H7 (cell line): ENCODE results near the gene EXOC4. TPM values are rescaled to one million over a fixed set of nuclear protein-coding genes. Genes with fewer than 3 reads are reported as not detected.

Experiments
- DNase-seq: peaks from one replicate; pipeline ENCODE4 v3.0.0; 2012
- H3K27me3 ChIP-seq: 2 replicates; pipeline ENCODE4 v1.6.0; 2011; ENCODE audit warnings: mild to moderate bottlenecking, low read length; ENCODE audit not compliant: control insufficient read depth, insufficient read depth
- H3K36me3 ChIP-seq: replicated peaks from 2 replicates; pipeline ENCODE4 v1.5.1; 2011; ENCODE audit warnings: low read length; ENCODE audit not compliant: control insufficient read depth, insufficient read depth
- H3K4me3 ChIP-seq: 2 replicates; pipeline ENCODE4 v1.5.1; 2011; ENCODE audit warnings: low read depth, mild to moderate bottlenecking, control low read depth, low read length, moderate library complexity; ENCODE audit not compliant: insufficient read depth
- total RNA-seq: library from RNA; depleted of rRNA; stranded (reverse); fragments of >200 nt; shearing (Covaris generic); gene quantifications from 2 replicates; pipeline ENCODE4 v1.2.3, GENCODE V29; 2014

Gene EXOC4
- total RNA-seq, 1 experiment from 2014 or later, result 44.8 TPM

DNA sequence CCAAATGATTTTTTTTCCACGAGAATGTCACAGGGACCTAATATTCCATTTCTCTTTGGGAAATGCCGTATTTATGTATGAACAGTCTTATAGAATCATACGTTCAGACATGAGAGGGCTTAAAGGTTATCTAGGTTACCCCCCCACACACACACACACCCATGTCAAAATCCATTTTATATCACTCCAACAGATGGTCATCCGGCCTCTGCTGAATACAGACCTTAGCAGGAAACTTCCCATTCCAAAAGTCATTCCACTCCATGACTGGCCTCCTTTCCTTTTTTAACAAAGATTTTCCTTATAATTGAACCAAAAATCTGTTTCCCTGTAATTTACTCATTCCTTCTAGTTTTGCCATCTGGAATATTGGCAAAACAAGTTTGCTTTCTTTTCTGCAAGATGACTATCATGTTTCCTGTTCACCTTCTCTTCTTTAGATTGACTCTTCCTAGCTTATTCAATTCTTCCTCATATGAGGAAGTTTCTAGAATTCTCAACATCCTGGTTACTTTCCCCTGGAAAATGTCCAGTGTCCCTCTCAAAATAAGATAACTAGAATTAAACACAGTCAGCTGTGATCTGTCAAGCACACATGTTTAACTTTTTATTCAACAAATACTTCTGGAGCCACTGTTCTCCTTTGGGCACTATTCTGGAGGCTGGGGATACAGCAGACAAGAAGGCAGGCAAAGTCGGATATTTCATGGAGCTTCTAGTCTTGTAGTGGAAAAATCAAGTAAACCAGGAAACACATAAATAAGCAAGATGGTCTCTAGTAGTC lies 597.8 kb downstream of the EXOC4 start:
- Histone ChIP-seq H3K4me3 (no peak overlapping the region), H3K27me3 (no peaks in the 10 kb centered on the region), H3K36me3 (no peaks in the 10 kb centered on the region)
- no peak for DNase-seq

GRCh38 chr7:133851411-133851810 lies 598.5 kb downstream of the EXOC4 start:
- Histone ChIP-seq H3K27me3 (no peaks in the 10 kb centered on the region), H3K4me3 (no peak overlapping the region), H3K36me3 (no peaks in the 10 kb centered on the region)
- DNase-seq, result no peak

GRCh38 chr7:133853706-133854276 lies 600.9 kb downstream of the EXOC4 start:
- H3K4me3 ChIP-seq, result no peak overlapping the region
- peak; percentile 15 for DNase-seq
- H3K27me3 ChIP-seq, result no peaks in the 10 kb centered on the region
- H3K36me3 ChIP-seq, result no peaks in the 10 kb centered on the region

- no peak overlapping the region for H3K4me3 ChIP-seq
- no peaks in the 10 kb centered on the region for H3K27me3 ChIP-seq
- no peak for DNase-seq
- H3K36me3 ChIP-seq, result no peaks in the 10 kb centered on the region
Measured at GRCh38 chr7:133854739-133855138, 601.9 kb downstream of the EXOC4 start.

- DNase-seq, result no peak
- Histone ChIP-seq H3K27me3 (no peaks in the 10 kb centered on the region), H3K36me3 (no peaks in the 10 kb centered on the region), H3K4me3 (no peak overlapping the region)
Measured at GRCh38 chr7:133857376-133858119, 604.7 kb downstream of the EXOC4 start.

DNA sequence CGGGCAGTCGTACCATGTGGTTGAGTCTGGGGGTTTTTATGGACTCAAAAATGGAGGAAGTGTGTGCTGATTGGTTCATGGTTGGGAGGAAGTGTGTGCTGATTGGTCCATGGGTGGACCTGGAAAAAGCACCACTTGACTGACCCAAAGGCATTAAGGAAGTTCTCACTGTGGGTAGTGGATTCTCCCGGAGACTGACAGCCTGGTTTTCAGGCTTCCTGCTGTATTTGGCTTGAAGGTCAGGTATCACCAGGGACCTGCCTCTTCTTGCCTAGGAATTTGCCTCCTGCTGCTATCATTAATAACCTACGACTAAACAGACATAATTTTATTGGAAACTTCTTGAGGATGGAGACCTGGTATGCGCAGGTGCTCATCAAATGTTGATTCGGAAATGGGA lies 605.4 kb downstream of the EXOC4 start:
- no peak for DNase-seq
- no peaks in the 10 kb centered on the region for H3K27me3 ChIP-seq
- no peaks in the 10 kb centered on the region for H3K36me3 ChIP-seq
- H3K4me3 ChIP-seq, result no peak overlapping the region

GRCh38 chr7:133859231-133859630 lies 606.4 kb downstream of the EXOC4 start:
- Histone ChIP-seq H3K36me3 (no peaks in the 10 kb centered on the region), H3K27me3 (no peaks in the 10 kb centered on the region), H3K4me3 (no peak overlapping the region)
- DNase-seq, result no peak

DNA sequence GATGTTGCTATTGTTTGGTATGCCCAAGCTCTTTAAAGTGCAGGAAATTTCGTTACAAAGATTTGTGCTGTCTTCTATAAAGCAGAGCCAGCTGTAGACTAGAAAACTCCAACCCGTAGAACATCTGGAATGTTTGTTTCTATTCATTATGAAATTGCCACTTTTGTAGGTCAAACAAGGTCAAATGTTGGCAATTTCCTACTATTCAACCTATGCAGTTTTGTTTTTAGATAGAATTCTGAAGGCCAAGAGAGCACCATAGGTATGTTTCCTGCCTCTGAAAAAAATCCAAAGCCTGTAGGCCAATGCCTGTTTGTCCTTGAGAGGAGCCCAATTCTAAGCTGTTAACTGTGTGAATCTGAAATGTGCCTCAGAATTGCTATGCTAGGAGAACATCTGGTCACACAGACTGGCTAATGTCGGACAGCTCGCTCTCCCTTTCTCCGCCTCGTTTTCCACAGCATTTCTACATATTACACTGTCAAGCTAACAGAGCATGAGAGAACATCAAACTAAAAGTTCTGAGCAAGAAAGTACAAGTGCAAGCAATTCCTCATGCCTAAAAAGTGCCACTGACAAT lies 607.1 kb downstream of the EXOC4 start:
- no peak overlapping the region for H3K4me3 ChIP-seq
- H3K27me3 ChIP-seq, result no peaks in the 10 kb centered on the region
- no peaks in the 10 kb centered on the region for H3K36me3 ChIP-seq
- no peak for DNase-seq

GRCh38 chr7:133860628-133861335 lies 607.9 kb downstream of the EXOC4 start:
- no peaks in the 10 kb centered on the region for H3K27me3 ChIP-seq
- no peak overlapping the region for H3K4me3 ChIP-seq
- DNase-seq, result no peak
- no peaks in the 10 kb centered on the region for H3K36me3 ChIP-seq

- no peaks in the 10 kb centered on the region for H3K27me3 ChIP-seq
- no peaks in the 10 kb centered on the region for H3K36me3 ChIP-seq
- DNase-seq, result no peak
- no peak overlapping the region for H3K4me3 ChIP-seq
Measured at GRCh38 chr7:133861876-133862275, 609.0 kb downstream of the EXOC4 start.

DNA sequence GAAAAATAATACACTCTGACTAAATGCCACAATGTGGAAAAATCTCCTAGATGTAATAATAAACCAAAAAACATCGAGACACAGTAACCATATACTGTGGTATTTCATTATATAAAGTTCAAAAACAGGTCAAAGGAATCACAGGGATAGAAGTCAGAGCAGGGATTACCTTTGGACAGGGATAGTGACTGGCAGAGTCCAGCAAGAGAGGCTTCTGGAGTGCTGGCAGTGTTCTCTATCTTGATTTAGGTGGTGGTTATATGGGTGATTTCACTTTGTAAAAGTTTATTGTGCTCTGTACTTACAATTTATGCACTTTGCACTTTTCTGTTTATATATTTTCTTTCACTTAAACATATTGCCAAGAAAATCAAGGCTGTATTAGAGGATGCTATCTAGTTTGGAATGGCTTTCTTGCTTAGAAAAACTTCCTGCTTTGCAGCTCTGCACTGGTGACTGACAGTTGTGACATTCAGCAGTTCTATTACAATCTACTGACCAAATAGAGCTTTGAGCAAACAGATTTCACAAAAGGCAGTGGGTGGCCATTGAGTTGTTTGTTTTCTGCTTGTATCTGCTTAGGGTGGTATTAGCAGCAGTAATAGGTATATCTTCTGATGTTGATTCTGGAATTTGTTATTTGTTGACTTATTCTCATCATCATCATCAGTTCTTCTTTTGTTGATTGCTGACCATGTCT lies 610.6 kb downstream of the EXOC4 start:
- H3K36me3 ChIP-seq, result no peaks in the 10 kb centered on the region
- no peaks in the 10 kb centered on the region for H3K27me3 ChIP-seq
- DNase-seq, result no peak
- no peak overlapping the region for H3K4me3 ChIP-seq

GRCh38 chr7:133869556-133869955 lies 616.7 kb downstream of the EXOC4 start:
- H3K36me3 ChIP-seq, result no peaks in the 10 kb centered on the region
- no peak overlapping the region for H3K4me3 ChIP-seq
- H3K27me3 ChIP-seq, result no peaks in the 10 kb centered on the region
- DNase-seq, result no peak

DNA sequence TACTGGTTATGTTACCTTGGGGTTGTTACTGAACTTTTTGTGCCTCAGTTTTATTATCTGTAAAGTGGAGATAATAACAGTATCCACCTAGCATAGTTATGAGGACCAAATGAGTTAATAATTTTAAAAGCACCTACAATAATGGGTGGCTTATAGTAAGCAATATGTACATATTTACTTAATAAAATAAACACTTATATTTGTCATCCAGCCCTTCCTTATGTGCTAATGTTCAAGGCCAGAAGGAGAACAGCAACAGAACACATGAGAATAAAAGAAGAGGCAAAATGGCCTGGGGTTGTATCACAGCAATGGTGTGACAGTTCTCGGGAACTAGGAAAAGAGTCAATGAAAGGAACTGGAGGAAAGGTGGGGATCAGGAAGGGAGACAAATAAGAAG lies 618.9 kb downstream of the EXOC4 start:
- Histone ChIP-seq H3K27me3 (no peaks in the 10 kb centered on the region), H3K4me3 (no peak overlapping the region), H3K36me3 (no peaks in the 10 kb centered on the region)
- DNase-seq, result no peak

DNA sequence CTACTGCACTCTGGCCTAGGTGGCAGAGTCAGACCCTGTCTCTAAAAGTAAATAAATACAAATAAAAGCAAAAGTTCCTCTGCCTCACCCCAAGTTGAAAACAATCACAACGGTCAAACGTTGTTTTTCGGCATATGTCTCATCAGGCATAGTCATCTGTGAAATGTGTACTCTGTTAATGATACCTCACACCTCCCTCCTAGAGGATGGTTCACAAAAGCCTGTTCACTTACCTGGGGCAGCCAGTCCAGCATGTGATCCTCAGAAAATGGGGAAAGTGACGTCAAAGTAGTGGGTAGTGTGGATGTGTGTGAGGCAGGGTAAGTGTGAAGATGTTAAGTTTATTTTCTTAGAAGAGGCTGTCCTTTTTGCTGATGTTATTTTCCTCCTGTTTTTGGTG lies 620.3 kb downstream of the EXOC4 start:
- Histone ChIP-seq H3K36me3 (no peaks in the 10 kb centered on the region), H3K27me3 (no peaks in the 10 kb centered on the region), H3K4me3 (no peak overlapping the region)
- DNase-seq, result no peak
